Measurements from ENCODE around the gene SF3B6. TPM values are rescaled to one million over a fixed set of nuclear protein-coding genes. Genes with fewer than 3 reads are reported as not detected.
A peak's percentile ranks its signal among the peaks of the same experiment; 100 is the strongest.
"Not testable (repeated sequence)": the region's sequence is repeated elsewhere in the genome, so short reads cannot be mapped to it uniquely, and the experiment has no call there.

The SF3B6 gene
- total RNA-seq, 2 donors from 2014 or later, result 109 to 131 TPM

DNA sequence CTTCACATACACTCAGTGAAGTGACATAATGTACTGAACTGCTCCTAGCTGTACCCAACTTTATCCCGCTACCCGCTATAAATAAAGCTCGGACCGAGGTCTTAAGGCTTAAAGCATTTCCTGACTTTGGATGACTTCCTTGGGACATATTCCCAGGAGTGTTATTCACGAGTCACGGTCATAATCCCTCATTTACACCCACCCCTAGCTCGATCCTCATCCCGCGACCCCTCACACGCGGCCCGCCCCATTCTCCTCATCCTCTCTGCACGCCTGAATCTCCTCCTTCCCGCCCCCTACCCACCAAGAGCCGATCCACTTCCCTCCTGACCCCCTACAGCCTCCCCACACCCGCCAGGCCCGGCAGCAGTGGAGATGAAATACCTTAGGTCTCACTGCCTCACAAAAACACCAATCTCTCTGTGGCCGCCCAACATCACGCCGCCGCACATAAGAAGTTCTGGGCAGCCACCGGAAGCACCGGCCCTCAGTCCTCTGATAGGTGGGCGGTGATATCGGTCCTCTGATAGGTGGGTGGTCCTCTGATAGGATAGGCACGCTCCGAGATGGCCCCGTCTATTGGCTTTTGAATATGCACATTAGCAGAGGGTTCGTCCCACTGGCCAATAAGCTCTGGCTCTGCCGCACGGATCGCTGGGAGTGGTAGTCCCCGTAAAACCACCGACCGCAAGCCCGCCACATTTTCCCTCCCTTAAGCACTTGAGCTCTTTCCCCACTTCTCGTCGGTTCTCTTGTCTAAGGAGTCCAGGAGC, 29.0 kb downstream of the SF3B6 start, which contains the start of gene WDCP:
TSS of gene WDCP (minus strand) at position 462 of the 773 bp plus-strand sequence. CDS start 7,897 bp downstream, outside the sequence.
- H3K9me3 Mint-ChIP-seq, result no peaks in the 10 kb centered on the region
- Histone ChIP-seq H3K9me3 (ENCODE audit: control insufficient read depth, low read length) (no peaks in the 10 kb centered on the region), H3K4me1 (ENCODE audit: control insufficient read depth, insufficient read depth, low read length) (no peaks in the 10 kb centered on the region), H3K27ac (ENCODE audit: low read depth, low read length) (no peak within 1 kb of the TSS), H3K36me3 (ENCODE audit: control insufficient read depth, insufficient read depth, low read length) (no peaks in the 10 kb centered on the region), H3K4me3 (ENCODE audit: low read length) (peak within 1 kb of the TSS; percentile 89), H3K9ac (ENCODE audit: extremely low read depth, low read length, poor library complexity, severe bottlenecking) (peak within 1 kb of the TSS; percentile 44), H3K27me3 (ENCODE audit: control insufficient read depth, insufficient read depth, low read length, poor library complexity, severe bottlenecking) (no peaks in the 10 kb centered on the region)
- peak within 1 kb of the TSS; percentile 96 for H3K27ac Mint-ChIP-seq
- DNase-seq, result peak; percentile 98
- H3K36me3 Mint-ChIP-seq (ENCODE audit: low read depth), result peaks cover 4% of the 10 kb centered on the region
- peak within 1 kb of the TSS; percentile 98 for H3K4me3 Mint-ChIP-seq
- H3K4me1 Mint-ChIP-seq, result peaks cover 11% of the 10 kb centered on the region
- H3K27me3 Mint-ChIP-seq (ENCODE audit: insufficient read depth), result peaks cover 2% of the 10 kb centered on the region
- TF ChIP-seq, protein P1, sequence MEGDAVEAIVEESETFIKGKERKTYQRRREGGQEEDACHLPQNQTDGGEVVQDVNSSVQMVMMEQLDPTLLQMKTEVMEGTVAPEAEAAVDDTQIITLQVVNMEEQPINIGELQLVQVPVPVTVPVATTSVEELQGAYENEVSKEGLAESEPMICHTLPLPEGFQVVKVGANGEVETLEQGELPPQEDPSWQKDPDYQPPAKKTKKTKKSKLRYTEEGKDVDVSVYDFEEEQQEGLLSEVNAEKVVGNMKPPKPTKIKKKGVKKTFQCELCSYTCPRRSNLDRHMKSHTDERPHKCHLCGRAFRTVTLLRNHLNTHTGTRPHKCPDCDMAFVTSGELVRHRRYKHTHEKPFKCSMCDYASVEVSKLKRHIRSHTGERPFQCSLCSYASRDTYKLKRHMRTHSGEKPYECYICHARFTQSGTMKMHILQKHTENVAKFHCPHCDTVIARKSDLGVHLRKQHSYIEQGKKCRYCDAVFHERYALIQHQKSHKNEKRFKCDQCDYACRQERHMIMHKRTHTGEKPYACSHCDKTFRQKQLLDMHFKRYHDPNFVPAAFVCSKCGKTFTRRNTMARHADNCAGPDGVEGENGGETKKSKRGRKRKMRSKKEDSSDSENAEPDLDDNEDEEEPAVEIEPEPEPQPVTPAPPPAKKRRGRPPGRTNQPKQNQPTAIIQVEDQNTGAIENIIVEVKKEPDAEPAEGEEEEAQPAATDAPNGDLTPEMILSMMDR (conservative IDR thresholded peaks at IDR 0.05), result no peak
- 0% methylated on average over 27 to 38 of the region's 38 CpGs for WGBS, 2 experiments (ENCODE audit: insufficient coverage in 1 of 2, insufficient read length in 1 of 2)

DNA sequence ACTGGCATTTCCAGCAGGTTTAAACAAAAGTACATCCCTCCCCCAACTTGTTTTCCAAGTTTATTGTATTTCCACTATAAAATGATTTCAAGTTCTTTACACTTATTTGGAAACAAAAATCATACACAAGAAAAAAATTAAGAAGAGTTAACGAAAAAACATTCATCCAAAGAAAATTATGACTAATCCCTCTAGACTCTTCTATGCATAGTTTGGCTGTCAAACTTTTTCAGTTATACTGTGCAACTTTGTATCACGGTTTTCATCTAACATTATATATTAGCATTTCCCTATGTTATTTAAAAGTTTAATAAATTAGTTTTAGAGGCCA, 29.6 kb downstream of the SF3B6 start:
- Mint-ChIP-seq H3K4me3 (peak overlapping the region; percentile 98), H3K27me3 (ENCODE audit: insufficient read depth) (peaks cover 2% of the 10 kb centered on the region), H3K27ac (peak overlapping the region; percentile 30), H3K36me3 (ENCODE audit: low read depth) (peaks cover 4% of the 10 kb centered on the region), H3K9me3 (no peaks in the 10 kb centered on the region), H3K4me1 (peaks cover 11% of the 10 kb centered on the region)
- Histone ChIP-seq H3K4me3 (ENCODE audit: low read length) (peak overlapping the region; percentile 89), H3K27me3 (ENCODE audit: control insufficient read depth, insufficient read depth, low read length, poor library complexity, severe bottlenecking) (no peaks in the 10 kb centered on the region), H3K4me1 (ENCODE audit: control insufficient read depth, insufficient read depth, low read length) (no peaks in the 10 kb centered on the region), H3K36me3 (ENCODE audit: control insufficient read depth, insufficient read depth, low read length) (no peaks in the 10 kb centered on the region), H3K9ac (ENCODE audit: extremely low read depth, low read length, poor library complexity, severe bottlenecking) (peak overlapping the region; percentile 44), H3K27ac (ENCODE audit: low read depth, low read length) (no peak overlapping the region), H3K9me3 (ENCODE audit: control insufficient read depth, low read length) (no peaks in the 10 kb centered on the region)
- 0 to 1% methylated on average over 1 to 2 of the region's 2 CpGs for WGBS, 2 experiments (ENCODE audit: insufficient coverage in 1 of 2, insufficient read length in 1 of 2)
- no peak for DNase-seq
- TF ChIP-seq, protein P1 (conservative IDR thresholded peaks at IDR 0.05), result no peak

- H3K36me3 ChIP-seq (ENCODE audit: control insufficient read depth, insufficient read depth, low read length), result no peaks in the 10 kb centered on the region
- WGBS, 2 experiments (ENCODE audit: insufficient coverage in 1 of 2, insufficient read length in 1 of 2), result 79 to 83% methylated on average over 4 to 11 of the region's 11 CpGs
- TF ChIP-seq, protein P1 (conservative IDR thresholded peaks at IDR 0.05), result no peak
- H3K4me1 ChIP-seq (ENCODE audit: control insufficient read depth, insufficient read depth, low read length), result no peaks in the 10 kb centered on the region
- H3K4me3 ChIP-seq (ENCODE audit: low read length), result peak overlapping the region; percentile 89
- H3K27ac ChIP-seq (ENCODE audit: low read depth, low read length), result no peak overlapping the region
- no peaks in the 10 kb centered on the region for H3K27me3 ChIP-seq (ENCODE audit: control insufficient read depth, insufficient read depth, low read length, poor library complexity, severe bottlenecking)
- peak overlapping the region; percentile 30 for H3K27ac Mint-ChIP-seq
- H3K9me3 Mint-ChIP-seq, result no peaks in the 10 kb centered on the region
- no peaks in the 10 kb centered on the region for H3K9me3 ChIP-seq (ENCODE audit: control insufficient read depth, low read length)
- H3K4me3 Mint-ChIP-seq, result peak overlapping the region; percentile 98
- H3K4me1 Mint-ChIP-seq, result peaks cover 11% of the 10 kb centered on the region
- no peak overlapping the region for H3K9ac ChIP-seq (ENCODE audit: extremely low read depth, low read length, poor library complexity, severe bottlenecking)
- H3K36me3 Mint-ChIP-seq (ENCODE audit: low read depth), result peaks cover 4% of the 10 kb centered on the region
- DNase-seq, result no peak
- H3K27me3 Mint-ChIP-seq (ENCODE audit: insufficient read depth), result peaks cover 2% of the 10 kb centered on the region
These were observed 30.3 kb downstream of the SF3B6 start for GRCh38 chr2:24045511-24046508.

GRCh38 chr2:24043133-24043532, 33.0 kb downstream of the SF3B6 start:
- H3K4me3 Mint-ChIP-seq; H3K4me1 ChIP-seq (ENCODE audit: control insufficient read depth, insufficient read depth, low read length); H3K4me3 ChIP-seq (ENCODE audit: low read length); H3K9ac ChIP-seq (ENCODE audit: extremely low read depth, low read length, poor library complexity, severe bottlenecking); H3K27me3 Mint-ChIP-seq (ENCODE audit: insufficient read depth); H3K9me3 Mint-ChIP-seq; H3K9me3 ChIP-seq (ENCODE audit: control insufficient read depth, low read length); H3K27me3 ChIP-seq (ENCODE audit: control insufficient read depth, insufficient read depth, low read length, poor library complexity, severe bottlenecking); DNase-seq; H3K27ac ChIP-seq (ENCODE audit: low read depth, low read length); H3K27ac Mint-ChIP-seq: not testable (repeated sequence)
- peaks cover 12% of the 10 kb centered on the region for H3K36me3 Mint-ChIP-seq (ENCODE audit: low read depth)
- H3K4me1 Mint-ChIP-seq, result peaks cover 11% of the 10 kb centered on the region
- 95 to 96% methylated on average over 6 of the region's 6 CpGs for WGBS, 2 experiments (ENCODE audit: insufficient coverage in 1 of 2, insufficient read length in 1 of 2)
- H3K36me3 ChIP-seq (ENCODE audit: control insufficient read depth, insufficient read depth, low read length), result peaks cover 14% of the 10 kb centered on the region
